Measurements from ENCODE around the gene ADRA2C. TPM values are rescaled to one million over a fixed set of nuclear protein-coding genes. Genes with fewer than 3 reads are reported as not detected.

ADRA2C gene
- total and polyA plus RNA-seq, 4 experiments from 2014 or later = not detected

DNA sequence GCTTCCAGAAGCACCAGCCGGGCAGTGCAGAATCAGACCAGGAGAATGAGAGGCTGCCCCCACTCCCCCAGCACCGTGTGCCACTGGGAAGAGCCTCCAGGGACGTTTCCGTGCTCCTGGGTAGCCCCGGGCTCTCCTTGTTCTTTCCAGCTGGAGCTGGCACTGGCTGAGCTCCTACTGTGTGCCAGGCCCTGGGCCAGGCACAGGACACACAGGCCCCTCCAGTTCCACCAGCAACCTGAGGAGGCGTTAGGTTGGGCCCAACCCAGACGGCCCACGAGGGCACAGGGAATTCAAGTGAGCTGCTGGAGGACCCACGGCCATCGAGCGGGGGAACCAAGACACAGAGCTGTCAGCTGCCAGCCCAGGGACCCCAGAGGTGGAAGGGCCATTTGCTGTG, 15.9 kb upstream of the ADRA2C start:
- Histone ChIP-seq H3K27me3 (ENCODE audit: insufficient read depth, low read length) (no peaks in the 10 kb centered on the region), H3K4me1 (ENCODE audit: insufficient read depth, low read length) (no peaks in the 10 kb centered on the region), H3K36me3 (ENCODE audit: insufficient read depth, low read length) (no peaks in the 10 kb centered on the region), H3K4me3 (ENCODE audit: low read length in 2 of 2) (no peak overlapping the region), H3K9me3 (ENCODE audit: control insufficient read depth in 1 of 2, low read length in 2 of 2) (no peaks in the 10 kb centered on the region), H3K27ac (ENCODE audit: low read depth, low read length) (no peak overlapping the region)
- Mint-ChIP-seq H3K4me1 (peaks cover 0 to 2% (median 0%) of the 10 kb centered on the region in 4 donors), H3K27me3 (peaks cover 21 to 30% of the 10 kb centered on the region in 2 donors), H3K4me3 (no peak overlapping the region), H3K9me3 (peaks cover 0 to 2% (median 0%) of the 10 kb centered on the region in 8 donors), H3K36me3 (no peaks in the 10 kb centered on the region), H3K27ac (no peak overlapping the region)
- ChIA-PET CTCF (ENCODE audit: partially characterized antibody) (no interaction called here), POLR2A (ENCODE audit: partially characterized antibody) (no interaction called here)
- no peak for DNase-seq
- intact Hi-C loops (cut with micrococcal nuclease) = no loop called here

- no peaks in the 10 kb centered on the region for H3K36me3 Mint-ChIP-seq
- H3K4me3 ChIP-seq (ENCODE audit: low read length in 2 of 2) = no peak overlapping the region
- H3K4me1 ChIP-seq (ENCODE audit: insufficient read depth, low read length) = no peaks in the 10 kb centered on the region
- ChIA-PET CTCF (ENCODE audit: partially characterized antibody) (no interaction called here), POLR2A (ENCODE audit: partially characterized antibody) (no interaction called here)
- peaks cover 18 to 26% of the 10 kb centered on the region in 2 donors for H3K27me3 Mint-ChIP-seq
- H3K27ac Mint-ChIP-seq = no peak overlapping the region
- no peaks in the 10 kb centered on the region for H3K36me3 ChIP-seq (ENCODE audit: insufficient read depth, low read length)
- intact Hi-C loops (cut with micrococcal nuclease) = no loop called here
- peaks cover 0 to 2% (median 0%) of the 10 kb centered on the region in 4 donors for H3K4me1 Mint-ChIP-seq
- H3K27ac ChIP-seq (ENCODE audit: low read depth, low read length) = no peak overlapping the region
- DNase-seq = no peak
- no peak overlapping the region for H3K4me3 Mint-ChIP-seq
- H3K9me3 ChIP-seq (ENCODE audit: control insufficient read depth in 1 of 2, low read length in 2 of 2) = no peaks in the 10 kb centered on the region
- peaks cover 0 to 2% (median 0%) of the 10 kb centered on the region in 8 donors for H3K9me3 Mint-ChIP-seq
- no peaks in the 10 kb centered on the region for H3K27me3 ChIP-seq (ENCODE audit: insufficient read depth, low read length)
Measured at GRCh38 chr4:3752022-3752421, 14.2 kb upstream of the ADRA2C start.

DNA sequence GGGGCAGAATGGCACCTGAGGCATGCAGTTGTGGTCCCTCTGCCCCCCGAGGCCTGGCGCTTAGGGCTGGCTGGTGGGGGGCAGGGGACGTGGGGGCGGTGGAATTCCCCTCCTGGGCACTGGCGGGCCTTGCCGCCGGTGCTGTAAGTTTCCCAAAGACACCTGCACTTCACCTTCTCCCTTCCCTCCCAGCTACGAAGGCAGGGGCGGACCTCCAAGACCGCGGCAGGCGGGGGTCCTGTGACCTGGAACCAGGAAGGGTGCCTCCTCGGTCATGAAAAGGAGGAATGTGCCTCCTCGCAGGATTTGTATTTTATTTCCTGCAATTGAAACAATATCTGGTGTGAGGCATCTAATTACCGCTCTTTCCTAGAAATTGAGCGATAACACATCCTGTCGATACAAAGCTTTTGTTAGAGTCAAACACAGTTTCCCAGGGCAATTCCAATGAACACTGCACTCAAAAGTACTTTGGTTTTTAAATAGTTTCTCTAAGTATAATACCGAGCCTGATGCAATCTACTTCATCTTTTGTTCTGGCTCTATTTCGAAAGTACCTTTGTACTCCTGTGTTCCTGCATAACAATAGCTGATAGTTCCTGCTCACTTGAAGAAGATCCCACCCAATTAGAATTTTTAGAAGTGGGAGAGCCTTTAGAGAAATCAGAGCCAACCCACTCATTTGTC, 12.3 kb upstream of the ADRA2C start:
- DNase-seq = no peak
- no peaks in the 10 kb centered on the region for H3K27me3 ChIP-seq (ENCODE audit: insufficient read depth, low read length)
- H3K4me3 ChIP-seq (ENCODE audit: low read length in 2 of 2) = no peak overlapping the region
- Mint-ChIP-seq H3K4me1 (no peaks in the 10 kb centered on the region), H3K36me3 (no peaks in the 10 kb centered on the region), H3K4me3 (no peak overlapping the region), H3K27me3 (peaks cover 14 to 16% of the 10 kb centered on the region in 2 donors), H3K9me3 (no peaks in the 10 kb centered on the region), H3K27ac (no peak overlapping the region)
- intact Hi-C loops (cut with micrococcal nuclease) = no loop called here
- no peaks in the 10 kb centered on the region for H3K36me3 ChIP-seq (ENCODE audit: insufficient read depth, low read length)
- POLR2A ChIA-PET (ENCODE audit: partially characterized antibody) = no interaction called here
- H3K4me1 ChIP-seq (ENCODE audit: insufficient read depth, low read length) = no peaks in the 10 kb centered on the region
- CTCF ChIA-PET (ENCODE audit: partially characterized antibody) = no interaction called here
- no peak overlapping the region for H3K27ac ChIP-seq (ENCODE audit: low read depth, low read length)
- no peaks in the 10 kb centered on the region for H3K9me3 ChIP-seq (ENCODE audit: control insufficient read depth in 1 of 2, low read length in 2 of 2)

GRCh38 chr4:3756343-3757059, 9.7 kb upstream of the ADRA2C start:
- H3K4me3 ChIP-seq (ENCODE audit: low read length in 2 of 2) = no peak overlapping the region
- no peaks in the 10 kb centered on the region for H3K4me1 Mint-ChIP-seq
- no peak overlapping the region for H3K27ac ChIP-seq (ENCODE audit: low read depth, low read length)
- intact Hi-C loops (cut with micrococcal nuclease) = no loop called here
- H3K4me3 Mint-ChIP-seq = no peak overlapping the region
- H3K9me3 ChIP-seq (ENCODE audit: control insufficient read depth in 1 of 2, low read length in 2 of 2) = no peaks in the 10 kb centered on the region
- no peaks in the 10 kb centered on the region for H3K27me3 ChIP-seq (ENCODE audit: insufficient read depth, low read length)
- peaks cover 7 to 15% of the 10 kb centered on the region in 2 donors for H3K27me3 Mint-ChIP-seq
- H3K36me3 Mint-ChIP-seq = no peaks in the 10 kb centered on the region
- H3K27ac Mint-ChIP-seq = no peak overlapping the region
- ChIA-PET CTCF (ENCODE audit: partially characterized antibody) (no interaction called here), POLR2A (ENCODE audit: partially characterized antibody) (no interaction called here)
- no peak for DNase-seq
- H3K4me1 ChIP-seq (ENCODE audit: insufficient read depth, low read length) = no peaks in the 10 kb centered on the region
- H3K36me3 ChIP-seq (ENCODE audit: insufficient read depth, low read length) = no peaks in the 10 kb centered on the region
- H3K9me3 Mint-ChIP-seq = no peaks in the 10 kb centered on the region

- H3K27ac ChIP-seq (ENCODE audit: low read depth, low read length) = no peak overlapping the region
- H3K27ac Mint-ChIP-seq = no peak overlapping the region
- DNase-seq = no peak
- no peaks in the 10 kb centered on the region for H3K4me1 Mint-ChIP-seq
- no peaks in the 10 kb centered on the region for H3K4me1 ChIP-seq (ENCODE audit: insufficient read depth, low read length)
- no peaks in the 10 kb centered on the region for H3K9me3 Mint-ChIP-seq
- H3K9me3 ChIP-seq (ENCODE audit: control insufficient read depth in 1 of 2, low read length in 2 of 2) = no peaks in the 10 kb centered on the region
- H3K4me3 ChIP-seq (ENCODE audit: low read length in 2 of 2) = no peak overlapping the region
- no peaks in the 10 kb centered on the region for H3K27me3 ChIP-seq (ENCODE audit: insufficient read depth, low read length)
- intact Hi-C loops (cut with micrococcal nuclease) = no loop called here
- CTCF ChIA-PET (ENCODE audit: partially characterized antibody) = no interaction called here
- no peaks in the 10 kb centered on the region for H3K36me3 Mint-ChIP-seq
- POLR2A ChIA-PET (ENCODE audit: partially characterized antibody) = no interaction called here
- H3K27me3 Mint-ChIP-seq = peaks cover 9 to 10% of the 10 kb centered on the region in 2 donors
- H3K4me3 Mint-ChIP-seq = no peak overlapping the region
- no peaks in the 10 kb centered on the region for H3K36me3 ChIP-seq (ENCODE audit: insufficient read depth, low read length)
Measured at GRCh38 chr4:3759236-3759635, 6.9 kb upstream of the ADRA2C start.

GRCh38 chr4:3760346-3760745, 5.8 kb upstream of the ADRA2C start:
- H3K9me3 ChIP-seq (ENCODE audit: control insufficient read depth in 1 of 2, low read length in 2 of 2) = no peaks in the 10 kb centered on the region
- no peak overlapping the region for H3K27ac ChIP-seq (ENCODE audit: low read depth, low read length)
- peaks cover 5 to 7% of the 10 kb centered on the region in 2 donors for H3K27me3 Mint-ChIP-seq
- no peak for DNase-seq
- no peaks in the 10 kb centered on the region for H3K4me1 ChIP-seq (ENCODE audit: insufficient read depth, low read length)
- intact Hi-C loops (cut with micrococcal nuclease) = no loop called here
- no peaks in the 10 kb centered on the region for H3K36me3 Mint-ChIP-seq
- H3K36me3 ChIP-seq (ENCODE audit: insufficient read depth, low read length) = no peaks in the 10 kb centered on the region
- no peaks in the 10 kb centered on the region for H3K27me3 ChIP-seq (ENCODE audit: insufficient read depth, low read length)
- no peaks in the 10 kb centered on the region for H3K4me1 Mint-ChIP-seq
- ChIA-PET POLR2A (ENCODE audit: partially characterized antibody) (no interaction called here), CTCF (ENCODE audit: partially characterized antibody) (no interaction called here)
- no peak overlapping the region for H3K4me3 ChIP-seq (ENCODE audit: low read length in 2 of 2)
- H3K4me3 Mint-ChIP-seq = no peak overlapping the region
- H3K27ac Mint-ChIP-seq = no peak overlapping the region
- no peaks in the 10 kb centered on the region for H3K9me3 Mint-ChIP-seq

DNA sequence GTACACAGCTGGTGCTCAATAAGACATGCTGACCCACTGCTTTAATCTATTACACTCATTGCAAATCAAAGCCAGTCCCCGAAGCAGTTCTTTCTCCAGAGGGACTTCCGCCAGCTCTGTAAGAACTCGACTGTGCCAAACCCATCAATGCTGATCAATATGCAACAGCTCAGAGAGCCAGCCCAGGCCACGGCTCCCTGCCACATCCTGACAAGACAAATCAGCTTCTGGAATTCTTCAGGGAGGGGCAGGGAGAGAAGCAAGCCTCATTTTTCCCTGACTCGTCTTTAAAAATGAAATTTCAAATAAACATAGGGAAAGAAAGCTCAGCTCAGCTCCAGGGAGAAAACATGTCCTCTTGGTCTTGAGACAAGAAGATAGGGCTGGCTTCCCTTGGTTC, 5.3 kb upstream of the ADRA2C start:
- Histone ChIP-seq H3K4me3 (ENCODE audit: low read length in 2 of 2) (no peak overlapping the region), H3K27me3 (ENCODE audit: insufficient read depth, low read length) (no peaks in the 10 kb centered on the region), H3K36me3 (ENCODE audit: insufficient read depth, low read length) (no peaks in the 10 kb centered on the region), H3K4me1 (ENCODE audit: insufficient read depth, low read length) (no peaks in the 10 kb centered on the region), H3K9me3 (ENCODE audit: control insufficient read depth in 1 of 2, low read length in 2 of 2) (no peaks in the 10 kb centered on the region), H3K27ac (ENCODE audit: low read depth, low read length) (no peak overlapping the region)
- POLR2A ChIA-PET (ENCODE audit: partially characterized antibody) = no interaction called here
- no peak for DNase-seq
- Mint-ChIP-seq H3K4me3 (no peak overlapping the region), H3K36me3 (no peaks in the 10 kb centered on the region), H3K9me3 (no peaks in the 10 kb centered on the region), H3K4me1 (no peaks in the 10 kb centered on the region), H3K27me3 (peaks cover 5 to 7% of the 10 kb centered on the region in 2 donors), H3K27ac (no peak overlapping the region)
- CTCF ChIA-PET (ENCODE audit: partially characterized antibody) = no interaction called here
- intact Hi-C loops (cut with micrococcal nuclease) = no loop called here

All from CD4-positive, alpha-beta memory T cell (primary cell).